ENCODE data around the gene CDK3.

- TF ChIP-seq ZNF551 (CRISPR knock-in tag; IDR thresholded peaks at IDR 0.05) (no peak), YY1 (IDR thresholded peaks at IDR 0.05; ENCODE audit: borderline replicate concordance in 1 of 3, control insufficient read depth in 1 of 3, extremely low read depth in 1 of 3, insufficient read depth in 3 of 3, insufficient read length in 1 of 3, insufficient replicate concordance in 2 of 3, low read depth in 1 of 3, low read length in 2 of 3) (no peak), CEBPB (tag; IDR thresholded peaks at IDR 0.05) (no peak), FOXO4 (CRISPR knock-in tag; IDR thresholded peaks at IDR 0.05) (no peak), ETV5 (CRISPR knock-in tag; IDR thresholded peaks at IDR 0.05; ENCODE audit: low read depth) (no peak), NR2C2 (CRISPR knock-in tag; IDR thresholded peaks at IDR 0.05) (no peak), NR2C2 (tag; IDR thresholded peaks at IDR 0.05) (no peak), MXI1 (IDR thresholded peaks at IDR 0.05; ENCODE audit: low read depth, low read length) (no peak), ATF6 (CRISPR knock-in tag; IDR thresholded peaks at IDR 0.05) (no peak), CTCF (IDR thresholded peaks at IDR 0.05 in 2 of 3, conservative IDR thresholded peaks at IDR 0.05 in 1 of 3; ENCODE audit: insufficient read depth in 2 of 3, low read depth in 1 of 3, low read length in 3 of 3) (no peak)
Observed at GRCh38 chr17:76009447-76009846, 8.8 kb downstream of the CDK3 start.

Data from K562 (cell line).